ENCODE data around the gene SLC2A8.
A peak's percentile ranks its signal among the peaks of the same experiment; 100 is the strongest.

GRCh38 chr9:127450830-127451607, 54.0 kb downstream of the SLC2A8 start, which contains the start of the genes LRSAM1 and RPL12:
- peak in 2 of 4 experiments; percentile 4 to 20 for TF ChIP-seq CTCF (IDR thresholded peaks at IDR 0.05)
- TF ChIP-seq POLR2AphosphoS5 (IDR thresholded peaks at IDR 0.05): peak; percentile 100

Measured in gastroesophageal sphincter (tissue), 3 donors.